GM23338 (cell line): ENCODE data around the gene FARS2. TPM values are rescaled to one million over a fixed set of nuclear protein-coding genes. Genes with fewer than 3 reads are reported as not detected.
A peak's percentile ranks its signal among the peaks of the same experiment; 100 is the strongest.

Experiments used
- ATAC-seq: fragments of 200-7000 bp; cut with Tn5 transposase; 3 replicates; pipeline ENCODE4 v1.9.1; 2020
- DNase-seq: peaks from one replicate; pipeline ENCODE4 v3.0.0-alpha.2; 2015; ENCODE audit warnings: low spot score
- H2AFZ ChIP-seq: fragments of 200-600 bp; sonication (generic); 2 replicates; pipeline ENCODE4 v1.8.0; 2016; ENCODE audit warnings: antibody characterized with exemption, mild to moderate bottlenecking, moderate library complexity
- H3F3A ChIP-seq: fragments of 200-600 bp; sonication (generic); replicated peaks from 2 replicates; pipeline ENCODE4 v1.8.0; 2017; ENCODE audit warnings: antibody characterized with exemption, mixed run types, low read depth
- H3K27ac ChIP-seq: fragments of 200-600 bp; sonication (generic); 2 replicates; pipeline ENCODE4 v1.6.1; 2016; ENCODE audit warnings: low read depth
- H3K27me3 ChIP-seq: fragments of 200-600 bp; sonication (generic); 2 replicates; pipeline ENCODE4 v1.8.0; 2016; ENCODE audit warnings: mild to moderate bottlenecking, mixed run types, moderate library complexity; ENCODE audit not compliant: insufficient read depth
- H3K36me3 ChIP-seq: fragments of 200-600 bp; sonication (generic); 2 replicates; pipeline ENCODE4 v1.8.0; 2016; ENCODE audit warnings: mild to moderate bottlenecking; ENCODE audit not compliant: insufficient read depth
- H3K4me1 ChIP-seq: fragments of 200-600 bp; sonication (generic); 2 replicates; pipeline ENCODE4 v1.8.0; 2016; ENCODE audit warnings: mild to moderate bottlenecking, moderate library complexity; ENCODE audit not compliant: insufficient read depth
- H3K4me2 ChIP-seq: fragments of 200-600 bp; sonication (generic); 2 replicates; pipeline ENCODE4 v1.7.1; 2017; ENCODE audit warnings: mixed run types
- H3K4me3 ChIP-seq: fragments of 200-600 bp; sonication (generic); 2 replicates; pipeline ENCODE4 v1.6.1; 2016; ENCODE audit warnings: mixed run types
- H3K79me2 ChIP-seq: fragments of 200-600 bp; sonication (generic); replicated peaks from 2 replicates; pipeline ENCODE4 v1.8.0; 2017; ENCODE audit warnings: mild to moderate bottlenecking; ENCODE audit not compliant: insufficient read depth
- H3K9me2 ChIP-seq: fragments of 200-600 bp; sonication (generic); 2 replicates; pipeline ENCODE4 v1.8.0; 2017; ENCODE audit not compliant: insufficient read depth
- H4K20me1 ChIP-seq: fragments of 200-600 bp; sonication (generic); replicated peaks from 2 replicates; pipeline ENCODE4 v1.8.0; 2017; ENCODE audit warnings: mild to moderate bottlenecking; ENCODE audit not compliant: insufficient read depth
- H3K27ac Mint-ChIP-seq: 2 replicates; pipeline ENCODE4 v1.8.0; 2020; ENCODE audit warnings: inconsistent platforms, mild to moderate bottlenecking, moderate library complexity, mixed read lengths
- H3K27me3 Mint-ChIP-seq: 3 replicates; pipeline ENCODE4 v1.8.0; 2022; ENCODE audit warnings: low read depth, mild to moderate bottlenecking, moderate library complexity, mixed read lengths, inconsistent platforms; ENCODE audit not compliant: insufficient read depth, poor library complexity
- H3K36me3 Mint-ChIP-seq: 3 replicates; pipeline ENCODE4 v1.8.0; 2021; ENCODE audit warnings: low read depth, mild to moderate bottlenecking, inconsistent platforms, moderate library complexity, mixed read lengths
- H3K4me1 Mint-ChIP-seq: 3 replicates; pipeline ENCODE4 v1.8.0; 2020; ENCODE audit warnings: mild to moderate bottlenecking, inconsistent platforms, mixed read lengths
- H3K4me3 Mint-ChIP-seq: 3 replicates; pipeline ENCODE4 v1.8.0; 2021; ENCODE audit warnings: moderate library complexity, mild to moderate bottlenecking, inconsistent platforms, mixed read lengths
- H3K9me3 Mint-ChIP-seq: 3 replicates; pipeline ENCODE4 v1.8.0; 2020; ENCODE audit warnings: moderate library complexity, mild to moderate bottlenecking, inconsistent platforms, mixed read lengths
- CREB1 ChIP-seq: fragments of 250-450 bp; sonication (Bioruptor Pico); IDR thresholded peaks from 2 replicates; pipeline ENCODE4 v1.5.0; 2020; ENCODE audit warnings: low read depth, mild to moderate bottlenecking, moderate library complexity
- CTCF ChIP-seq, 2 experiments: fragments of 200-600 bp in 1 of 2; sonication (generic) in 1 of 2; conservative IDR thresholded peaks; 2 replicates each; pipeline versions ENCODE4 v1.5.1 to v1.6.1; 2016 to 2017; ENCODE audit warnings: antibody characterized with exemption in 2 of 2, low read depth in 2 of 2, mild to moderate bottlenecking in 2 of 2, moderate library complexity in 1 of 2
- ETS1 ChIP-seq: IDR thresholded peaks from 2 replicates; pipeline ENCODE4 v1.6.1; 2016; ENCODE audit warnings: antibody characterized with exemption
- EZH2 ChIP-seq: fragments of 200-600 bp; sonication (generic); IDR thresholded peaks from one replicate; pipeline ENCODE4 v1.8.0; 2017; ENCODE audit warnings: antibody characterized with exemption, mild to moderate bottlenecking, low read depth; ENCODE audit not compliant: unreplicated experiment
- EZH2phosphoT487 ChIP-seq: fragments of 200-600 bp; sonication (generic); IDR thresholded peaks from one replicate; pipeline ENCODE4 v1.8.1; 2018; ENCODE audit warnings: antibody characterized with exemption; ENCODE audit not compliant: unreplicated experiment
- JUNB ChIP-seq: IDR thresholded peaks from one replicate; pipeline ENCODE4 v1.6.1; 2016; ENCODE audit warnings: antibody characterized with exemption; ENCODE audit not compliant: unreplicated experiment
- NANOG ChIP-seq: IDR thresholded peaks from 2 replicates; pipeline ENCODE4 v1.6.1; 2016; ENCODE audit warnings: antibody characterized with exemption, borderline replicate concordance
- POLR2AphosphoS5 ChIP-seq: IDR thresholded peaks from 2 replicates; pipeline ENCODE4 v1.6.1; 2016; ENCODE audit warnings: antibody characterized with exemption, low read depth
- REST ChIP-seq: IDR thresholded peaks from one replicate; pipeline ENCODE4 v1.6.1; 2018; ENCODE audit warnings: antibody characterized with exemption; ENCODE audit not compliant: unreplicated experiment
- STAT1 ChIP-seq: IDR thresholded peaks from one replicate; pipeline ENCODE4 v1.6.1; 2016; ENCODE audit warnings: antibody characterized with exemption; ENCODE audit not compliant: unreplicated experiment
- ZNF114 ChIP-seq: fragments of 250-450 bp; sonication (Bioruptor Pico); IDR thresholded peaks from 2 replicates; pipeline ENCODE4 v1.5.0; 2020; ENCODE audit warnings: mild to moderate bottlenecking, moderate library complexity
- ZNF331 ChIP-seq: fragments of 250-450 bp; sonication (Bioruptor Pico); IDR thresholded peaks from 2 replicates; pipeline ENCODE4 v1.5.0; 2020; ENCODE audit warnings: low read depth, mild to moderate bottlenecking, moderate library complexity
- ZNF462 ChIP-seq: fragments of 250-450 bp; sonication (Bioruptor Pico); IDR thresholded peaks from 2 replicates; pipeline ENCODE4 v1.5.0; 2020; ENCODE audit warnings: mild to moderate bottlenecking, moderate library complexity
- polyA plus RNA-seq: library from polyadenylated mRNA; unstranded; fragments of >200 nt; fragmentation: Nextera tagmentation; extraction: Ambion mirVana; gene quantifications from 2 replicates; pipeline ENCODE4 v1.2.1, GENCODE V29; 2016
- total RNA-seq: library from RNA; depleted of rRNA; stranded (reverse); fragments of >200 nt; shearing (Covaris generic); gene quantifications from 2 replicates; pipeline ENCODE4 v1.2.3, GENCODE V29; 2014

The FARS2 gene
- total and polyA plus RNA-seq, 2 experiments from 2014 or later = 7.6 to 19.0 TPM

- ATAC-seq = no peak
- TF ChIP-seq ZNF462 (CRISPR knock-in tag) (no peak), CREB1 (no peak), EZH2 (no peak), POLR2AphosphoS5 (no peak), CTCF (conservative IDR thresholded peaks at IDR 0.05; ENCODE audit: low read depth in 2 of 2) (no peak), NANOG (no peak), ETS1 (no peak), ZNF331 (CRISPR knock-in tag) (no peak), JUNB (no peak), STAT1 (no peak), EZH2phosphoT487 (no peak), REST (no peak), ZNF114 (CRISPR knock-in tag) (no peak)
These were observed 308.2 kb downstream of the FARS2 start for GRCh38 chr6:5569491-5569890.

More at GRCh38 chr6:5569491-5569890, 308.2 kb downstream of the FARS2 start:
- peaks cover 12% of the 10 kb centered on the region for H3K9me3 Mint-ChIP-seq
- no peaks in the 10 kb centered on the region for H3K27me3 ChIP-seq
- no peak overlapping the region for H3K4me3 Mint-ChIP-seq
- H4K20me1 ChIP-seq = no peaks in the 10 kb centered on the region
- H3K79me2 ChIP-seq = no peaks in the 10 kb centered on the region
- H3F3A ChIP-seq = no peaks in the 10 kb centered on the region
- peaks cover 8% of the 10 kb centered on the region; the same call in 2 of the 3 replicates for H3K4me1 Mint-ChIP-seq
- H3K36me3 ChIP-seq = no peaks in the 10 kb centered on the region
- H3K4me2 ChIP-seq = no peak overlapping the region
- DNase-seq = no peak
- peaks cover 2% of the 10 kb centered on the region; the same call in 1 of the 2 replicates for H3K9me2 ChIP-seq
- H3K4me3 ChIP-seq = no peak overlapping the region
- H2AFZ ChIP-seq = no peak overlapping the region
- peak overlapping the region; percentile 49; the same call in 1 of the 2 replicates for H3K27ac Mint-ChIP-seq
- peaks cover 3% of the 10 kb centered on the region; the same call in 1 of the 2 replicates for H3K4me1 ChIP-seq
- no peak overlapping the region for H3K27ac ChIP-seq
- peaks cover 10% of the 10 kb centered on the region; the same call in 2 of the 3 replicates for H3K36me3 Mint-ChIP-seq
- H3K27me3 Mint-ChIP-seq = no peaks in the 10 kb centered on the region
